Measurements from ENCODE around the gene CES3.

Gene CES3

DNA sequence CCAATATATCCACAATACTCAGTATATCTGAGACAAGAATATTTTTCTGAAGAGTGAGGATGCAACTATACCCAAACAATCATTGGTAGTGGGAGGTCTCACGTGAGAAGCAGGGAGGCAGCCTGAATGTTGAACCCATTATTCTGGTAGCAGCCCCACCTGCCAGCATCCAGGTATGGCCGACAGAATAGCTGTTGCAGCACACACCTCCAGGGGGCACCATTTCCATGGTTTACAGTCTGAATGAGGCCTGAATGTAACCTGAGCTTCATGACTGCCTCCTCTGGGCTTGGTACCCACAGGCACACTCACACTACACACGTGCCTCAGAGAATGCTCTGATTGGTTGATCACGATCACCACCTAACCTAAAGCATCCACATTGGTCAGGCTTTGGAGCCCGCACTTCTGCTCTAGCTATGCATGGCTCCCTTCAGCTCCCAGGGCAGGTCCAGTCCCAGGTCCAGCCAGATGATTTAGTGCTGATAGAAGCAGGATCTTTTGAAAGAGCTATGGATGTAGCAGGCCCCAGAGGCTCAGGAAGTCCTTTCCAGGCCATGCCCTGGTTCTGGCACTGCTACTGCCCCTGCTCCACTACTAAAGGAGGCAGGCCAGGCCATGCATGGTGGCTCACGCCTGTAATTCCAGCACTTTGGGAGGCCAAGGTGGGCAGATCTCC is 56.9 kb downstream of the CES3 start (continued):
- TF ChIP-seq, protein P1, sequence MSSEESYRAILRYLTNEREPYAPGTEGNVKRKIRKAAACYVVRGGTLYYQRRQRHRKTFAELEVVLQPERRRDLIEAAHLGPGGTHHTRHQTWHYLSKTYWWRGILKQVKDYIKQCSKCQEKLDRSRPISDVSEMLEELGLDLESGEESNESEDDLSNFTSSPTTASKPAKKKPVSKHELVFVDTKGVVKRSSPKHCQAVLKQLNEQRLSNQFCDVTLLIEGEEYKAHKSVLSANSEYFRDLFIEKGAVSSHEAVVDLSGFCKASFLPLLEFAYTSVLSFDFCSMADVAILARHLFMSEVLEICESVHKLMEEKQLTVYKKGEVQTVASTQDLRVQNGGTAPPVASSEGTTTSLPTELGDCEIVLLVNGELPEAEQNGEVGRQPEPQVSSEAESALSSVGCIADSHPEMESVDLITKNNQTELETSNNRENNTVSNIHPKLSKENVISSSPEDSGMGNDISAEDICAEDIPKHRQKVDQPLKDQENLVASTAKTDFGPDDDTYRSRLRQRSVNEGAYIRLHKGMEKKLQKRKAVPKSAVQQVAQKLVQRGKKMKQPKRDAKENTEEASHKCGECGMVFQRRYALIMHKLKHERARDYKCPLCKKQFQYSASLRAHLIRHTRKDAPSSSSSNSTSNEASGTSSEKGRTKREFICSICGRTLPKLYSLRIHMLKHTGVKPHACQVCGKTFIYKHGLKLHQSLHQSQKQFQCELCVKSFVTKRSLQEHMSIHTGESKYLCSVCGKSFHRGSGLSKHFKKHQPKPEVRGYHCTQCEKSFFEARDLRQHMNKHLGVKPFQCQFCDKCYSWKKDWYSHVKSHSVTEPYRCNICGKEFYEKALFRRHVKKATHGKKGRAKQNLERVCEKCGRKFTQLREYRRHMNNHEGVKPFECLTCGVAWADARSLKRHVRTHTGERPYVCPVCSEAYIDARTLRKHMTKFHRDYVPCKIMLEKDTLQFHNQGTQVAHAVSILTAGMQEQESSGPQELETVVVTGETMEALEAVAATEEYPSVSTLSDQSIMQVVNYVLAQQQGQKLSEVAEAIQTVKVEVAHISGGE (tag by site-specific recombination; conservative IDR thresholded peaks at IDR 0.05; ENCODE audit: low read depth) = no peak
- TF ChIP-seq ZNF830 (tag by site-specific recombination; IDR thresholded peaks at IDR 0.05; ENCODE audit: low read depth) (no peak), MZF1 (tag by site-specific recombination; IDR thresholded peaks at IDR 0.05; ENCODE audit: borderline replicate concordance) (no peak), ZNF629 (tag by site-specific recombination; IDR thresholded peaks at IDR 0.05) (no peak), ZNF155 (tag by site-specific recombination; IDR thresholded peaks at IDR 0.05) (no peak), GLIS1 (tag by site-specific recombination; IDR thresholded peaks at IDR 0.05) (peak; percentile 56), KLF8 (tag by site-specific recombination; IDR thresholded peaks at IDR 0.05) (peak; percentile 62), ZNF311 (tag by site-specific recombination; IDR thresholded peaks at IDR 0.05; ENCODE audit: borderline replicate concordance) (no peak), ZNF23 (tag by site-specific recombination; IDR thresholded peaks at IDR 0.05; ENCODE audit: borderline replicate concordance) (no peak), ZFP69B (tag by site-specific recombination; IDR thresholded peaks at IDR 0.05) (0 out of 2 replicates have a peak, but pooled peaks have one; percentile 25), ZNF76 (tag by site-specific recombination; IDR thresholded peaks at IDR 0.05; ENCODE audit: borderline replicate concordance, low read depth) (peak; percentile 47; the same call in 1 of the 2 replicates), ZFP37 (tag by site-specific recombination; IDR thresholded peaks at IDR 0.05) (no peak), KLF1 (tag by site-specific recombination; IDR thresholded peaks at IDR 0.05) (0 out of 2 replicates have a peak, but pooled peaks have one; percentile 36), ZNF426 (tag by site-specific recombination; IDR thresholded peaks at IDR 0.05) (no peak), BCL11B (tag by site-specific recombination; IDR thresholded peaks at IDR 0.05; ENCODE audit: low read depth) (no peak), ZNF560 (tag by site-specific recombination; IDR thresholded peaks at IDR 0.05; ENCODE audit: borderline replicate concordance) (no peak), ZBTB17 (tag by site-specific recombination; IDR thresholded peaks at IDR 0.05) (peak; percentile 45; the same call in 1 of the 2 replicates), KLF16 (tag by site-specific recombination; IDR thresholded peaks at IDR 0.05) (no peak), ZNF571 (tag by site-specific recombination; IDR thresholded peaks at IDR 0.05) (no peak), SP2 (tag by site-specific recombination; IDR thresholded peaks at IDR 0.05) (peak; percentile 74), YY1 (tag by site-specific recombination; IDR thresholded peaks at IDR 0.05) (0 out of 2 replicates have a peak, but pooled peaks have one; percentile 33)
- TF ChIP-seq, protein P2, sequence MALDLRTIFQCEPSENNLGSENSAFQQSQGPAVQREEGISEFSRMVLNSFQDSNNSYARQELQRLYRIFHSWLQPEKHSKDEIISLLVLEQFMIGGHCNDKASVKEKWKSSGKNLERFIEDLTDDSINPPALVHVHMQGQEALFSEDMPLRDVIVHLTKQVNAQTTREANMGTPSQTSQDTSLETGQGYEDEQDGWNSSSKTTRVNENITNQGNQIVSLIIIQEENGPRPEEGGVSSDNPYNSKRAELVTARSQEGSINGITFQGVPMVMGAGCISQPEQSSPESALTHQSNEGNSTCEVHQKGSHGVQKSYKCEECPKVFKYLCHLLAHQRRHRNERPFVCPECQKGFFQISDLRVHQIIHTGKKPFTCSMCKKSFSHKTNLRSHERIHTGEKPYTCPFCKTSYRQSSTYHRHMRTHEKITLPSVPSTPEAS (tag by site-specific recombination; IDR thresholded peaks at IDR 0.05) = no peak
- TF ChIP-seq, protein P3, sequence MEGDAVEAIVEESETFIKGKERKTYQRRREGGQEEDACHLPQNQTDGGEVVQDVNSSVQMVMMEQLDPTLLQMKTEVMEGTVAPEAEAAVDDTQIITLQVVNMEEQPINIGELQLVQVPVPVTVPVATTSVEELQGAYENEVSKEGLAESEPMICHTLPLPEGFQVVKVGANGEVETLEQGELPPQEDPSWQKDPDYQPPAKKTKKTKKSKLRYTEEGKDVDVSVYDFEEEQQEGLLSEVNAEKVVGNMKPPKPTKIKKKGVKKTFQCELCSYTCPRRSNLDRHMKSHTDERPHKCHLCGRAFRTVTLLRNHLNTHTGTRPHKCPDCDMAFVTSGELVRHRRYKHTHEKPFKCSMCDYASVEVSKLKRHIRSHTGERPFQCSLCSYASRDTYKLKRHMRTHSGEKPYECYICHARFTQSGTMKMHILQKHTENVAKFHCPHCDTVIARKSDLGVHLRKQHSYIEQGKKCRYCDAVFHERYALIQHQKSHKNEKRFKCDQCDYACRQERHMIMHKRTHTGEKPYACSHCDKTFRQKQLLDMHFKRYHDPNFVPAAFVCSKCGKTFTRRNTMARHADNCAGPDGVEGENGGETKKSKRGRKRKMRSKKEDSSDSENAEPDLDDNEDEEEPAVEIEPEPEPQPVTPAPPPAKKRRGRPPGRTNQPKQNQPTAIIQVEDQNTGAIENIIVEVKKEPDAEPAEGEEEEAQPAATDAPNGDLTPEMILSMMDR (tag by site-specific recombination; IDR thresholded peaks at IDR 0.05) = peak; percentile 88
- TF ChIP-seq, protein P4, sequence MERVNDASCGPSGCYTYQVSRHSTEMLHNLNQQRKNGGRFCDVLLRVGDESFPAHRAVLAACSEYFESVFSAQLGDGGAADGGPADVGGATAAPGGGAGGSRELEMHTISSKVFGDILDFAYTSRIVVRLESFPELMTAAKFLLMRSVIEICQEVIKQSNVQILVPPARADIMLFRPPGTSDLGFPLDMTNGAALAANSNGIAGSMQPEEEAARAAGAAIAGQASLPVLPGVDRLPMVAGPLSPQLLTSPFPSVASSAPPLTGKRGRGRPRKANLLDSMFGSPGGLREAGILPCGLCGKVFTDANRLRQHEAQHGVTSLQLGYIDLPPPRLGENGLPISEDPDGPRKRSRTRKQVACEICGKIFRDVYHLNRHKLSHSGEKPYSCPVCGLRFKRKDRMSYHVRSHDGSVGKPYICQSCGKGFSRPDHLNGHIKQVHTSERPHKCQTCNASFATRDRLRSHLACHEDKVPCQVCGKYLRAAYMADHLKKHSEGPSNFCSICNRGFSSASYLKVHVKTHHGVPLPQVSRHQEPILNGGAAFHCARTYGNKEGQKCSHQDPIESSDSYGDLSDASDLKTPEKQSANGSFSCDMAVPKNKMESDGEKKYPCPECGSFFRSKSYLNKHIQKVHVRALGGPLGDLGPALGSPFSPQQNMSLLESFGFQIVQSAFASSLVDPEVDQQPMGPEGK (tag by site-specific recombination; IDR thresholded peaks at IDR 0.05) = 0 out of 2 replicates have a peak, but pooled peaks have one; percentile 21
- TF ChIP-seq, protein P5, sequence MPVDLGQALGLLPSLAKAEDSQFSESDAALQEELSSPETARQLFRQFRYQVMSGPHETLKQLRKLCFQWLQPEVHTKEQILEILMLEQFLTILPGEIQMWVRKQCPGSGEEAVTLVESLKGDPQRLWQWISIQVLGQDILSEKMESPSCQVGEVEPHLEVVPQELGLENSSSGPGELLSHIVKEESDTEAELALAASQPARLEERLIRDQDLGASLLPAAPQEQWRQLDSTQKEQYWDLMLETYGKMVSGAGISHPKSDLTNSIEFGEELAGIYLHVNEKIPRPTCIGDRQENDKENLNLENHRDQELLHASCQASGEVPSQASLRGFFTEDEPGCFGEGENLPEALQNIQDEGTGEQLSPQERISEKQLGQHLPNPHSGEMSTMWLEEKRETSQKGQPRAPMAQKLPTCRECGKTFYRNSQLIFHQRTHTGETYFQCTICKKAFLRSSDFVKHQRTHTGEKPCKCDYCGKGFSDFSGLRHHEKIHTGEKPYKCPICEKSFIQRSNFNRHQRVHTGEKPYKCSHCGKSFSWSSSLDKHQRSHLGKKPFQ (tag by site-specific recombination; IDR thresholded peaks at IDR 0.05) = peak; percentile 50; the same call in 1 of the 2 replicates
- TF ChIP-seq, protein P6, sequence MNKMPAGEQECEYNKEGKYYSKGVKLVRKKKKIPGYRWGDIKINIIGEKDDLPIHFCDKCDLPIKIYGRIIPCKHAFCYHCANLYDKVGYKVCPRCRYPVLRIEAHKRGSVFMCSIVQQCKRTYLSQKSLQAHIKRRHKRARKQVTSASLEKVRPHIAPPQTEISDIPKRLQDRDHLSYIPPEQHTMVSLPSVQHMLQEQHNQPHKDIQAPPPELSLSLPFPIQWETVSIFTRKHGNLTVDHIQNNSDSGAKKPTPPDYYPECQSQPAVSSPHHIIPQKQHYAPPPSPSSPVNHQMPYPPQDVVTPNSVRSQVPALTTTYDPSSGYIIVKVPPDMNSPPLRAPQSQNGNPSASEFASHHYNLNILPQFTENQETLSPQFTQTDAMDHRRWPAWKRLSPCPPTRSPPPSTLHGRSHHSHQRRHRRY (tag by site-specific recombination; IDR thresholded peaks at IDR 0.05) = no peak
- TF ChIP-seq, protein P7, sequence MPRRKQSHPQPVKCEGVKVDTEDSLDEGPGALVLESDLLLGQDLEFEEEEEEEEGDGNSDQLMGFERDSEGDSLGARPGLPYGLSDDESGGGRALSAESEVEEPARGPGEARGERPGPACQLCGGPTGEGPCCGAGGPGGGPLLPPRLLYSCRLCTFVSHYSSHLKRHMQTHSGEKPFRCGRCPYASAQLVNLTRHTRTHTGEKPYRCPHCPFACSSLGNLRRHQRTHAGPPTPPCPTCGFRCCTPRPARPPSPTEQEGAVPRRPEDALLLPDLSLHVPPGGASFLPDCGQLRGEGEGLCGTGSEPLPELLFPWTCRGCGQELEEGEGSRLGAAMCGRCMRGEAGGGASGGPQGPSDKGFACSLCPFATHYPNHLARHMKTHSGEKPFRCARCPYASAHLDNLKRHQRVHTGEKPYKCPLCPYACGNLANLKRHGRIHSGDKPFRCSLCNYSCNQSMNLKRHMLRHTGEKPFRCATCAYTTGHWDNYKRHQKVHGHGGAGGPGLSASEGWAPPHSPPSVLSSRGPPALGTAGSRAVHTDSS (tag by site-specific recombination; IDR thresholded peaks at IDR 0.05) = no peak

Measured in HEK293 (cell line).